ENCODE results near the gene UQCC5. TPM values are rescaled to one million over a fixed set of nuclear protein-coding genes. Genes with fewer than 3 reads are reported as not detected.

The UQCC5 gene, protein sequence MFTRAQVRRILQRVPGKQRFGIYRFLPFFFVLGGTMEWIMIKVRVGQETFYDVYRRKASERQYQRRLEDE
- polyA plus RNA-seq (2013, experiment 1 of 4), result 38.8 TPM
- polyA plus RNA-seq (2013, experiment 2 of 4), result 30.7 TPM
- polyA plus RNA-seq (2013, experiment 3 of 4), result 27.2 TPM
- polyA plus RNA-seq (2013, experiment 4 of 4), result 36.9 TPM

DNA sequence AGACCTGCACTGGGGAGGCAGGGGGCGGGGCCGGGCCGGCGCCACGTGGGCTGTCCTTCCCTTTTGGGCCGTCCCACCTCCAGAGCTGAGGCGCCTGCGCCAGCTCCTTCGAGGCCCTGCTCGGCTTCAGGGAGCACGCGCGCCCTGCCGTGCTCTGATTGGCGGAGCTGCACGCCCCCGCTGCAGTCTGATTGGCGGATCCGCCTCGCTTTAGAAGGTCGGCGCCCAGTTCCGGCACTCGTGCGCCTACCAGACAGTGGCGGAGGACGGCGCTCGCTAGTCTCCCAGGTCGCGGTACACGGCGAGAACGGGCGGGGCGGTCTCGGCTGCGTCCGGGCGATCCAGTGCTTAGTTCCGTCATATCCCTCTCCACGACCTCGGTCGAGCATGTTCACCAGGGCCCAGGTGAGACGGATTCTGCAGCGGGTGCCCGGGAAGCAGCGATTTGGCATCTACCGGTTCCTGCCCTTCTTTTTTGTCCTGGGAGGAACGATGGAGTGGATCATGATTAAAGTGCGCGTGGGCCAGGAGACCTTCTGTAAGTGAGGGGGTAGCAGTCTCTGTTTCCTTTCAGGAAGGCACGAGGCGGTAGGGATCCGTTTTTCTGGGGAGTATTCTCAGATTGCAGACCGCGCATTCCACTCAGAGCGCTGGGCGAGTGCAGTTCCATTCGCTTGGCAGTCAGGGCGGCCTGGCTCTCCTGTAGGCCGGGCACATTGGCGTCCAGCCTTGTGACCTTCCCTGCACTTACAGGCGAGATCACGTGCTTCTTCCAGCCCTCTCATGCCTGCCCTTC lies at the start of gene UQCC5:
UQCC5 (plus strand) TSS at position 237 of the 796 bp plus-strand sequence; CDS start at position 388, 151 bp downstream.
- Histone ChIP-seq H3K9me3 (ENCODE audit: control insufficient read depth, low read length) (no peaks in the 10 kb centered on the region), H3K27ac (ENCODE audit: insufficient read depth, low read depth, low read length, poor library complexity, severe bottlenecking) (peak within 1 kb of the TSS; percentile 89), H3K4me1 (ENCODE audit: control insufficient read depth, insufficient read depth, low read length) (peaks cover 28% of the 10 kb centered on the region), H3K27me3 (ENCODE audit: control insufficient read depth, insufficient read depth, low read length, poor library complexity, severe bottlenecking) (no peaks in the 10 kb centered on the region), H3K36me3 (ENCODE audit: control insufficient read depth, insufficient read depth, low read length) (no peaks in the 10 kb centered on the region), H3K4me3 (ENCODE audit: insufficient read depth, low read depth, low read length) (peak within 1 kb of the TSS; percentile 91)
- WGBS, 2 experiments, result 0% methylated on average over 65 of the region's 65 CpGs

DNA sequence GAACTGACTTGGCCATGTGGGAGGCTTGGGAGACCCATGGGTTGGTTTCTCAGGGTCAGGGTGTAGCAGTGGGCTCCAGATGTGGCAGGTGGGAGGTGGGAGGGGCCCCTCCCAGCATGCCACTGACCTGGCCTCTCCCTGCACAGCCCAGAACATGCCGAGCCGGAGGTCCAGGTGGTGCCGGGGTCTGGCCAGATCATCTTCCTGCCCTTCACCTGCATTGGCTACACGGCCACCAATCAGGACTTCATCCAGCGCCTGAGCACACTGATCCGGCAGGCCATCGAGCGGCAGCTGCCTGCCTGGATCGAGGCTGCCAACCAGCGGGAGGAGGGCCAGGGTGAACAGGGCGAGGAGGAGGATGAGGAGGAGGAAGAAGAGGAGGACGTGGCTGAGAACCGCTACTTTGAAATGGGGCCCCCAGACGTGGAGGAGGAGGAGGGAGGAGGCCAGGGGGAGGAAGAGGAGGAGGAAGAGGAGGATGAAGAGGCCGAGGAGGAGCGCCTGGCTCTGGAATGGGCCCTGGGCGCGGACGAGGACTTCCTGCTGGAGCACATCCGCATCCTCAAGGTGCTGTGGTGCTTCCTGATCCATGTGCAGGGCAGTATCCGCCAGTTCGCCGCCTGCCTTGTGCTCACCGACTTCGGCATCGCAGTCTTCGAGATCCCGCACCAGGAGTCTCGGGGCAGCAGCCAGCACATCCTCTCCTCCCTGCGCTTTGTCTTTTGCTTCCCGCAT lies 49.2 kb upstream of the UQCC5 start:
- Histone ChIP-seq H3K27ac (ENCODE audit: insufficient read depth, low read depth, low read length, poor library complexity, severe bottlenecking) (no peak overlapping the region), H3K36me3 (ENCODE audit: control insufficient read depth, insufficient read depth, low read length) (peaks cover 61% of the 10 kb centered on the region), H3K4me1 (ENCODE audit: control insufficient read depth, insufficient read depth, low read length) (no peaks in the 10 kb centered on the region), H3K27me3 (ENCODE audit: control insufficient read depth, insufficient read depth, low read length, poor library complexity, severe bottlenecking) (no peaks in the 10 kb centered on the region), H3K4me3 (ENCODE audit: insufficient read depth, low read depth, low read length) (no peak overlapping the region), H3K9me3 (ENCODE audit: control insufficient read depth, low read length) (no peaks in the 10 kb centered on the region)
- 95 to 96% methylated on average over 31 of the region's 31 CpGs for WGBS, 2 experiments

DNA sequence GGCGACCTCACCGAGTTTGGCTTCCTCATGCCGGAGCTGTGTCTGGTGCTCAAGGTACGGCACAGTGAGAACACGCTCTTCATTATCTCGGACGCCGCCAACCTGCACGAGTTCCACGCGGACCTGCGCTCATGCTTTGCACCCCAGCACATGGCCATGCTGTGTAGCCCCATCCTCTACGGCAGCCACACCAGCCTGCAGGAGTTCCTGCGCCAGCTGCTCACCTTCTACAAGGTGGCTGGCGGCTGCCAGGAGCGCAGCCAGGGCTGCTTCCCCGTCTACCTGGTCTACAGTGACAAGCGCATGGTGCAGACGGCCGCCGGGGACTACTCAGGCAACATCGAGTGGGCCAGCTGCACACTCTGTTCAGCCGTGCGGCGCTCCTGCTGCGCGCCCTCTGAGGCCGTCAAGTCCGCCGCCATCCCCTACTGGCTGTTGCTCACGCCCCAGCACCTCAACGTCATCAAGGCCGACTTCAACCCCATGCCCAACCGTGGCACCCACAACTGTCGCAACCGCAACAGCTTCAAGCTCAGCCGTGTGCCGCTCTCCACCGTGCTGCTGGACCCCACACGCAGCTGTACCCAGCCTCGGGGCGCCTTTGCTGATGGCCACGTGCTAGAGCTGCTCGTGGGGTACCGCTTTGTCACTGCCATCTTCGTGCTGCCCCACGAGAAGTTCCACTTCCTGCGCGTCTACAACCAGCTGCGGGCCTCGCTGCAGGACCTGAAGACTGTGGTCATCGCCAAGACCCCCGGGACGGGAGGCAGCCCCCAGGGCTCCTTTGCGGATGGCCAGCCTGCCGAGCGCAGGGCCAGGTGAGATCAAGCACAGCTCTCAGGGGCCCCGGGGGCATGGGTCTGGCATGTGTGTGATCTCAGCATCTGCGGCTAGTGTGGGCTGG lies 48.4 kb upstream of the UQCC5 start:
- Histone ChIP-seq H3K36me3 (ENCODE audit: control insufficient read depth, insufficient read depth, low read length) (peaks cover 54% of the 10 kb centered on the region), H3K9me3 (ENCODE audit: control insufficient read depth, low read length) (no peaks in the 10 kb centered on the region), H3K27ac (ENCODE audit: insufficient read depth, low read depth, low read length, poor library complexity, severe bottlenecking) (no peak overlapping the region), H3K27me3 (ENCODE audit: control insufficient read depth, insufficient read depth, low read length, poor library complexity, severe bottlenecking) (no peaks in the 10 kb centered on the region), H3K4me1 (ENCODE audit: control insufficient read depth, insufficient read depth, low read length) (no peaks in the 10 kb centered on the region), H3K4me3 (ENCODE audit: insufficient read depth, low read depth, low read length) (no peak overlapping the region)
- 95 to 96% methylated on average over 59 of the region's 59 CpGs for WGBS, 2 experiments

DNA sequence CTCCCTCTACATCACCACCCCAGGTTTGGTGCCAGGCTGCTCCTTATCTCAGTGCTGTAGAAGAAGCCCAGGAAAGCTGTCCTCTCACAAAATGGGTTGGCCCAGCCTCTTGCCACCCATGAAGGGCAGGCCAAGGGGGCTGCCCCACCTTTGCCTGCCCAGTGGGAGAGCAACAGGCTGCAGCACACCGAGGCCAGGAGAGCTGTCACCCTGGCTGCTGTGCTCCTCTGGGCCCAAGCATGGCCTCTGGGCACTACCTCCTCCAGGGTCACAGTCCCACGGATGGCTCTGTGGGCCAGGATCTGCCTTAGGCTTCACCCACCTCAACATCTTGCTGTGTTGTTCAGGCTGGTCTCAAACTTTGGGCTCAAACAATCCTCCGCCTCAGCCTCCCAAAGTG lies 47.7 kb upstream of the UQCC5 start:
- WGBS, 2 experiments, result 94% methylated on average over 3 of the region's 3 CpGs
- Histone ChIP-seq H3K4me1 (ENCODE audit: control insufficient read depth, insufficient read depth, low read length) (no peaks in the 10 kb centered on the region), H3K36me3 (ENCODE audit: control insufficient read depth, insufficient read depth, low read length) (peaks cover 54% of the 10 kb centered on the region)

DNA sequence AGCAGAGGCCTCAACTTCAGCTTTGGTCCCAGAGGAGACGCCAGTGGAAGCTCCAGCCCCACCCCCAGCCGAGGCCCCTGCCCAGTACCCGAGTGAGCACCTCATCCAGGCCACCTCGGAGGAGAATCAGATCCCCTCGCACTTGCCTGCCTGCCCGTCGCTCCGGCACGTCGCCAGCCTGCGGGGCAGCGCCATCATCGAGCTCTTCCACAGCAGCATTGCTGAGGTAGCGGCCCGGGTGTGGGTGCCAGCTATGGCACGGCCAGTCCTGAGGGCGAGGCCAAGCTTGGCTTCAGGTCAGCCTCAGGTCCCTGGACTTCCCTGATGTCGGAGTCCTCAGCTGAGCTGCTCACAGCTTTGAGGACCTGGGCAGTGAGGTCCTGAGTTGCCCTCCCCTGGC lies 47.0 kb upstream of the UQCC5 start:
- H3K27me3 ChIP-seq (ENCODE audit: control insufficient read depth, insufficient read depth, low read length, poor library complexity, severe bottlenecking), result no peaks in the 10 kb centered on the region
- 96% methylated on average over 18 of the region's 18 CpGs for WGBS, 2 experiments
- no peaks in the 10 kb centered on the region for H3K4me1 ChIP-seq (ENCODE audit: control insufficient read depth, insufficient read depth, low read length)
- peaks cover 53% of the 10 kb centered on the region for H3K36me3 ChIP-seq (ENCODE audit: control insufficient read depth, insufficient read depth, low read length)
- no peaks in the 10 kb centered on the region for H3K9me3 ChIP-seq (ENCODE audit: control insufficient read depth, low read length)
- no peak overlapping the region for H3K4me3 ChIP-seq (ENCODE audit: insufficient read depth, low read depth, low read length)
- no peak overlapping the region for H3K27ac ChIP-seq (ENCODE audit: insufficient read depth, low read depth, low read length, poor library complexity, severe bottlenecking)

More for the DNA sequence above, 47.7 kb upstream of the UQCC5 start:
- Histone ChIP-seq H3K4me3 (ENCODE audit: insufficient read depth, low read depth, low read length) (no peak overlapping the region), H3K27me3 (ENCODE audit: control insufficient read depth, insufficient read depth, low read length, poor library complexity, severe bottlenecking) (no peaks in the 10 kb centered on the region), H3K9me3 (ENCODE audit: control insufficient read depth, low read length) (no peaks in the 10 kb centered on the region), H3K27ac (ENCODE audit: insufficient read depth, low read depth, low read length, poor library complexity, severe bottlenecking) (no peak overlapping the region)

DNA sequence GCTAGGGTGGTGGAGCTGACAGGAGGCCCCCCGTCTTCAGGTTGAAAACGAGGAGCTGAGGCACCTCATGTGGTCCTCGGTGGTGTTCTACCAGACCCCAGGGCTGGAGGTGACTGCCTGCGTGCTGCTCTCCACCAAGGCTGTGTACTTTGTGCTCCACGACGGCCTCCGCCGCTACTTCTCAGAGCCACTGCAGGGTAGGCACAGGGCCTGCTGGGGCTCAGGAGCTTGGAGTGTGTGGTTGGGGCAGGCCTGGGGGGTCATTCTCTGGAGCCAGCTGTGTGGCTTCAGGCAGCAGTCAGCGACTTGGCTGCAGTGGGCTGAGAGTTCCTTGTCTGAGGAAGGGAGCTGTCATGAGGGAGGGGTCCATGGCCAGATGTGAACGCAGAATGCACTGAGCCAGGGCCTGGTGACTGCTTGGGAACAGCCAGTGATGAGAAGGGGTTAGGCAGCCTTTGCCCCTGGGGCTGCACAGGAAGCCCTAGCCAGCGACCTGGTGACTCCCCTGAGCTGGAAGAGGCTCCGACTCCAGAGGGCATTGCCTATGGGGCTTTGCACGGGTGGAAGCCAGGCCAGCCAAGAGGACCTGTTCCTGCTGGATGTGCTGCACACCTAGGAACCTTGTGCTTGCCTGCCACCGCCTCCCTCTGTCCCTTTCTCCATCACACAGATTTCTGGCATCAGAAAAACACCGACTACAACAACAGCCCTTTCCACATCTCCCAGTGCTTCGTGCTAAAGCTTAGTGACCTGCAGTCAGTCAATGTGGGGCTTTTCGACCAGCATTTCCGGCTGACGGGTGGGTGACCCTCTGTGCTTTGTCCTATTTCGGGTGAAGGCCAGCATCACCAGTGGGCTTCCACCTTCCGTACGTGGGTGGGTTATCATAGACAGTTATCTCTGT lies 46.1 kb upstream of the UQCC5 start:
- Histone ChIP-seq H3K36me3 (ENCODE audit: control insufficient read depth, insufficient read depth, low read length) (peaks cover 48% of the 10 kb centered on the region), H3K9me3 (ENCODE audit: control insufficient read depth, low read length) (no peaks in the 10 kb centered on the region), H3K4me3 (ENCODE audit: insufficient read depth, low read depth, low read length) (no peak overlapping the region), H3K27me3 (ENCODE audit: control insufficient read depth, insufficient read depth, low read length, poor library complexity, severe bottlenecking) (no peaks in the 10 kb centered on the region), H3K27ac (ENCODE audit: insufficient read depth, low read depth, low read length, poor library complexity, severe bottlenecking) (no peak overlapping the region), H3K4me1 (ENCODE audit: control insufficient read depth, insufficient read depth, low read length) (no peaks in the 10 kb centered on the region)
- WGBS, 2 experiments, result 91% methylated on average over 22 of the region's 22 CpGs

DNA sequence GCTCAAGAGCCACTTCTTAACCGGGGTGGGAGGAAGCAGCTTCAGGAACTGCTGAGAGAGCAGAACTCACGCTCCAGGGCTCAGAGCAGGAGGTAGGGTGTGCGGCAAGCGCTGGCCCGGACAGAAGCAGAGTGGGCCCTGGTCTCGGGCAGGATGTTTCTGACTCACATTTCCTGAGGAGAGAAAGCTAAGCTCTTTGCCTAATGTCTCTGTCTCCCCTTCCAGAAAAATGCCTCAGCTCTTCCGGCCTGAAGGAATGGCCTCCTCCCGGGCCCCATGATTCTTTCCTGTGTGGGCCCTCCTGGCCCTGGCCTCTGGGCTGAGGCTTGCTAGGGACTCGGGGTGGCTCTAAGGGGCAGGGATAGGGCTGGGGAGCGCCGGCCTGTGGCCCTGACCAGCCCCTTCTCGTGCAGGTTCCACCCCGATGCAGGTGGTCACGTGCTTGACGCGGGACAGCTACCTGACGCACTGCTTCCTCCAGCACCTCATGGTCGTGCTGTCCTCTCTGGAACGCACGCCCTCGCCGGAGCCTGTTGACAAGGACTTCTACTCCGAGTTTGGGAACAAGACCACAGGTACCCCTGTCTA lies 45.4 kb upstream of the UQCC5 start:
- no peak overlapping the region for H3K4me3 ChIP-seq (ENCODE audit: insufficient read depth, low read depth, low read length)
- H3K27me3 ChIP-seq (ENCODE audit: control insufficient read depth, insufficient read depth, low read length, poor library complexity, severe bottlenecking), result no peaks in the 10 kb centered on the region
- WGBS, 2 experiments, result 95 to 96% methylated on average over 23 of the region's 23 CpGs
- no peaks in the 10 kb centered on the region for H3K9me3 ChIP-seq (ENCODE audit: control insufficient read depth, low read length)
- peaks cover 41% of the 10 kb centered on the region for H3K36me3 ChIP-seq (ENCODE audit: control insufficient read depth, insufficient read depth, low read length)
- no peak overlapping the region for H3K27ac ChIP-seq (ENCODE audit: insufficient read depth, low read depth, low read length, poor library complexity, severe bottlenecking)
- no peaks in the 10 kb centered on the region for H3K4me1 ChIP-seq (ENCODE audit: control insufficient read depth, insufficient read depth, low read length)

DNA sequence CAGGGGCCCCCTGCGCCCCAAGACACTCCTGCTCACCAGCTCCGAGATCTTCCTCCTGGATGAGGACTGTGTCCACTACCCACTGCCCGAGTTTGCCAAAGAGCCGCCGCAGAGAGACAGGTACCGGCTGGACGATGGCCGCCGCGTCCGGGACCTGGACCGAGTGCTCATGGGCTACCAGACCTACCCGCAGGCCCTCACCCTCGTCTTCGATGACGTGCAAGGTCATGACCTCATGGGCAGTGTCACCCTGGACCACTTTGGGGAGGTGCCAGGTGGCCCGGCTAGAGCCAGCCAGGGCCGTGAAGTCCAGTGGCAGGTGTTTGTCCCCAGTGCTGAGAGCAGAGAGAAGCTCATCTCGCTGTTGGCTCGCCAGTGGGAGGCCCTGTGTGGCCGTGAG lies 44.3 kb upstream of the UQCC5 start:
- peaks cover 37% of the 10 kb centered on the region for H3K36me3 ChIP-seq (ENCODE audit: control insufficient read depth, insufficient read depth, low read length)
- no peaks in the 10 kb centered on the region for H3K4me1 ChIP-seq (ENCODE audit: control insufficient read depth, insufficient read depth, low read length)
- WGBS, 2 experiments, result 94 to 95% methylated on average over 21 of the region's 21 CpGs
- no peak overlapping the region for H3K4me3 ChIP-seq (ENCODE audit: insufficient read depth, low read depth, low read length)
- no peaks in the 10 kb centered on the region for H3K9me3 ChIP-seq (ENCODE audit: control insufficient read depth, low read length)
- H3K27me3 ChIP-seq (ENCODE audit: control insufficient read depth, insufficient read depth, low read length, poor library complexity, severe bottlenecking), result no peaks in the 10 kb centered on the region
- no peak overlapping the region for H3K27ac ChIP-seq (ENCODE audit: insufficient read depth, low read depth, low read length, poor library complexity, severe bottlenecking)

Data from ectodermal cell (in vitro differentiated cells).